Stimulated activated CD4-positive, alpha-beta T cell treated with anti-CD3 and anti-CD28 coated beads, Interleukin-4, amount 100 ng/mL, for 4 hours (primary cell): ENCODE results near the gene TPX2.

ENCODE experiments used
- DNase-seq, 2 experiments: peaks; one replicate each; pipeline ENCODE4 v3.0.0-alpha.2; 2020

Gene TPX2

DNA sequence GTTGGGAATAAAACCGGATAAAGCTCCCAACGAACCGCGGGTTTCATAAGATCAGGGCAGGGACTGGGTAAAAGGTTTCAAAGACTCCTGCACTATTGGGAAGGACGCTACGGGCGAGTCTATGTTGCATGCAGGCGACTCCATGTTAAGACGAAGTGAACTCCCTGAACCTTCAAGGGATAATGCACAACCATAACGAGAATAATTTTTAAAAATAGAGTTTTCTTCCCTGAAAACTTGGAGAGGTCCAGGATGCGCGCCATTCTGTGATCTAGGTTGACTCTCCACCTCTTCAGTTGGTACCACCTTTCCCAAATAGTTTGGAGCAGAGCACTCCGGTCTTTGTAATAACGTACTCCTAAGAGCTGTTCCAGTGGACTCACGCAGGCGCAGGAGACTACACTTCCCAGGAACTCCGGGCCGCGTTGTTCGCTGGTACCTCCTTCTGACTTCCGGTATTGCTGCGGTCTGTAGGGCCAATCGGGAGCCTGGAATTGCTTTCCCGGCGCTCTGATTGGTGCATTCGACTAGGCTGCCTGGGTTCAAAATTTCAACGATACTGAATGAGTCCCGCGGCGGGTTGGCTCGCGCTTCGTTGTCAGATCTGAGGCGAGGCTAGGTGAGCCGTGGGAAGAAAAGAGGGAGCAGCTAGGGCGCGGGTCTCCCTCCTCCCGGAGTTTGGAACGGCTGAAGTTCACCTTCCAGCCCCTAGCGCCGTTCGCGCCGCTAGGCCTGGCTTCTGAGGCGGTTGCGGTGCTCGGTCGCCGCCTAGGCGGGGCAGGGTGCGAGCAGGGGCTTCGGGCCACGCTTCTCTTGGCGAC, at the start of gene TPX2:
Gene TPX2 (plus strand): TSS at position 562 of the 821 bp plus-strand sequence. CDS start 18,187 bp downstream, outside the sequence.
- DNase-seq: peak; percentile 81 to 88

- no peak for DNase-seq
These were observed 48.9 kb upstream of the TPX2 start for GRCh38 chr20:31690124-31690666.

GRCh38 chr20:31691646-31692275, 47.3 kb upstream of the TPX2 start:
- no peak for DNase-seq

GRCh38 chr20:31693402-31693801, 45.7 kb upstream of the TPX2 start:
- DNase-seq: no peak

DNA sequence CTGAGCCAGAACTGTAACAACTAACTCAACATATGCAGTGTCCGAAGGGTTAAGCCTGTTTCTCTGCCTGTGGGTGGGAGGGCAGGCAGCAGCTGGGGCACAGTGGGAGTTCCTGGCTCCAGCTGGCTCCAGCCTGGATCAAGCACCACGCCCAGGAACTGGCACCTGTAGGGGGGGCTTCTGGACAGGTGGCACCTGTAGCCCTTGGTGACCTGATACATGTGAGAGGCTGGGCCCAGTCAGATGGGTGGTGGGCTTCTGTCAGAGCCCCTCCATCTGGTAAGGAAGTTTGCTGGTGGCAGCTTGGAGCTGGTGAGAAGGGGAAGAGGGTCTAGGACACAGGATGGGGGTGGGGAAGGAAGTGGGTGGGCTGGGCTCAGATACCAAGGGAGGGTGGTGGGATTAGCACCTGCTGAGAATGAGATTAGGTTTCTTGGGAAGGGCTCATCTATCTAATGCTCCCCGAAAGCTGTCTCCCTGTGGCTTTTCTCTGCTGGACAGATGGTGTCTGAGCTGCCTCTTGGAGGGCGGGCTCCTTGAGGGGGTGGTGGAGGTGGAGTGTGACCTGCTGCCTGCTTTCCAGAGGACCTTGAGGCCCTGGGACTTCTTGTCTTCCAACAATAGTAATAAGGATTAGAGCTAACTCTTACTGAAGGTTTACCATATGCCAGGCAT, 45.0 kb upstream of the TPX2 start:
- no peak for DNase-seq

DNA sequence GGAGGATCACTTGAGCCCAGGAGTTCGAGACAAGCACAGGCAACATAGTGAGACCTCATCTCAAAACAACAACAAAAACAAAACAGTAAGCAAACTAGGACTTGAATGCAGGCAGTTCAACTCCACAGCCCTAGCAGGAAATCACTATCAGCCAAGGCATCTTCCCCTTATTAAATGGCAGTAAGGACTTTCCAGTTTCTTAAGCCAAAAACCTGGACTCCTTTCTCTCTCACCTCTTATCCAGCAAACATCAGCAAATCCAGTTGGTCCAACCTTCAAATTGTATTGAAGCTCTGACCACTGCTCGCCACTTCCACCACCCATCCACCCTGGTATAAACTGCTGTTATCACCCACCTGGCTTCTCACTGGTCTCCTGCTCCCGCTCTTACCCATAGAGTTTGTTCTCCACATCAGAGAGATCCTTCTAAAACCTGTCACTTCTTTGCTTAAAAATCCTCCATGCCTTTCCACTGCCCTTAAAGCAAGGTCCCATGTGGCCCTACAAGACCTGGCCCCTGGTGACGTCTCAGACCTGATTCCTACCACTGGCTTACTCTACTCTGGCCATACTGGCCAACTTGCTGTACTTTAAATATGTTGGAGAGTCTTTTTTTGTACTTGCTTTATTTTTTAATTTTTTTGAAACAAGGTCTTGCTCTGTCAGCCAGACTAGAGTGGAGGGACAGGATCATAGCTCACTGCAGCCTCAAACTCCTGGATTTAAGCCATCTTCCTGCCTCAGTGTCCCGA, 44.1 kb upstream of the TPX2 start:
- DNase-seq: no peak

- no peak for DNase-seq
These were observed 43.0 kb upstream of the TPX2 start for GRCh38 chr20:31695849-31696804.

- no peak for DNase-seq
These were observed 40.8 kb upstream of the TPX2 start for GRCh38 chr20:31698243-31698802.

- DNase-seq: no peak
These were observed 40.0 kb upstream of the TPX2 start for GRCh38 chr20:31698803-31699718.

DNA sequence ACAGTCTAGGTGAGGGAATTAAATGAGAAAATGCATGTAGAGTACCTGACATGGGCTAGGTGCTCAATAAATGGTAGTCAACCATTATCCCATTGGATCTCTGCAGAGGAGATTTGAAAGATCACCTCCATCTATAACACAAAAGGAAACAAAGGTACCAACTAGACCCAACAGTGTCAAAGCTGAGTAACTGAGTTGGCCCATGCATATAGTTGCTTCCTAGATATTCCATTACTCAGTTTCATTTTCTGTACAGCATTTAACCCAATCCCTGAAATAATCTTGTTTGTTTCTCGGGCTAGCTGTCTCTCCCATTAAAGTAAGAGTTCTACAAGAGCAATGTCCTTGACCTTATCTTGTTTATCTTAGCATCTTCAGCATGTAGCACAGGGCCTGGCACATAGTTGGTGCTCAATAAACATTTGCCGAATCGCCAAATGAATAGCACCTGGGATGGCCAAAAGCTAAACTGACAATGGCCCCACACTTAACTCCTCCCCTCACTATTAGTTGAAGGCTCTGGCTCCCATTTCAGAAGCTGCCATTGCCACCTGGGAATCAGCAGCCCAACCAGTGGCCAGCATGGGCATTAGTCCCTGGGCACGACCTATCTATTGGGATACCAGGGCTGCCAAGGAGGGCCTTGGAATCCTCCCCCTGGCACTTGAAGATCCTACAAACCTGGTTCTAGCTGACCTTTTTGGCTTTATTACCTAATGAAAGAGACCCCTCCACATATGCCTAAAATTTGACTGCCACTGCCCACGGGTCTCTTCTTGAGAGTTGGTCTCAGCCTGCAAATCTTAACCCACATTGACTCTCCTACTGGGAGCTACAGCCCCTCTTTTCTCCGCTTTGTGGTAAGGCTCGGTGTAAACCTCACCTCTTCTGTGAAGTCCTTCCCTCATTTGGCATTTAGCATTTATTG, 39.0 kb upstream of the TPX2 start:
- no peak for DNase-seq

- no peak for DNase-seq
These were observed 38.3 kb upstream of the TPX2 start for GRCh38 chr20:31700747-31701146.

DNA sequence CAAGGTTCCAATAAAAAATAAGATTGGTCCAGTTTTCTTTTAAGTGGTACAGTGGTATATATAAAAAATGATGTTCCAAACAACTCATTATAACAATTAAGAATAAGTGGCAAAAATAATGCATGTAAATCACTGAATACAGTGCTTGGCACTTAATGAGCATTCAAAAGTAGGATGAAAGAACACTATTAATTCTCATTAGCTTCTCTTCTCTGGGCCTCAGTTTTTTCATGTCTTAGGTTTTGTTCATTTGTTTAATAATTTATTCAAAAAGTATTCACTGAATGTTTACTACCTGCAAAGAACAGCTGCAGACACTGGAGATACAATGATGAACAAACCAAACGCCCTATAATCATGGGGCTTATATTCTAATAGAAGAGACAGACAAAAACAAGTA, 37.5 kb upstream of the TPX2 start:
- DNase-seq: no peak

GRCh38 chr20:31704225-31705119, 34.6 kb upstream of the TPX2 start:
- no peak for DNase-seq

DNA sequence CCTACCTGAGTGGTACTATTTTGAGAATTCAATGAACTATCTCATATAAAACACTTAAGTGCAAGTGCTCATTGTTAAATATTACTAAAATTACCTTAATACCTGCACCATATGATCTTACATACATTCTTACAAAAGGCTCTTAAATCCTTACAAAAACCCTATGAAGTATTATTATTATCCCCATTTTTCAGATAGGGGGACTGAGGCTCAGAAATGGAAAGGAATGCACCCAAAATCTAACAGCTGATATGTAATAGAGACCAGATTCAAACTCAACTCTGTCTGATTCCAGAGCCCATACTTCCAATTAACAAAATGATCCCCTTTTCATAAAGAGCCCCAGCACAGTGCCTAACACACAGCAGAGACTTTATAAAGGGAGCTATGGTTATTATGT, 33.9 kb upstream of the TPX2 start:
- DNase-seq: no peak

- DNase-seq: no peak
These were observed 33.2 kb upstream of the TPX2 start for GRCh38 chr20:31705598-31706597.

- DNase-seq: no peak
These were observed 32.4 kb upstream of the TPX2 start for GRCh38 chr20:31706607-31707257.
